Brain microvascular endothelial cell (primary cell): Measurements from ENCODE around the gene LST1.

ENCODE experiments used
- DNase-seq: peaks from one replicate; pipeline ENCODE4 v3.0.0-alpha.2; 2020
- H3K27ac ChIP-seq: fragments of 250-450 bp; sonication (Bioruptor Pico); 2 replicates; pipeline ENCODE4 v1.5.1; 2020; ENCODE audit warnings: mild to moderate bottlenecking, moderate library complexity
- H3K27me3 ChIP-seq: fragments of 250-450 bp; sonication (Bioruptor Pico); replicated peaks from 2 replicates; pipeline ENCODE4 v1.5.1; 2020; ENCODE audit warnings: mild to moderate bottlenecking
- H3K36me3 ChIP-seq: fragments of 250-450 bp; sonication (Bioruptor Pico); replicated peaks from 2 replicates; pipeline ENCODE4 v1.5.1; 2020; ENCODE audit warnings: mild to moderate bottlenecking
- H3K4me3 ChIP-seq: 2 replicates; pipeline ENCODE4 v1.5.1; 2011; ENCODE audit warnings: low read depth, mild to moderate bottlenecking, control low read depth, low read length, moderate library complexity
- CTCF ChIP-seq: IDR thresholded peaks from 2 replicates; pipeline ENCODE4 v1.5.1; 2011; ENCODE audit warnings: low read depth, mild to moderate bottlenecking, moderate library complexity, low read length, control low read depth, inconsistent platforms; ENCODE audit errors: missing control alignments
- in situ Hi-C: cut with HindIII; loops from 2 replicates; pipeline ENCODE4 v1.10.0; 2017; ENCODE audit warnings: low sequenced_read_pairs, low pct_ligation_motif_present

Gene LST1

GRCh38 chr6:31543639-31544038 is 42.4 kb upstream of the LST1 start:
- no peak for DNase-seq
- H3K4me3 ChIP-seq = no peak overlapping the region
- TF ChIP-seq CTCF = no peak

GRCh38 chr6:31544676-31545075 is 41.4 kb upstream of the LST1 start:
- no peak for TF ChIP-seq CTCF
- no peak for DNase-seq
- Histone ChIP-seq H3K27ac (no peak overlapping the region), H3K4me3 (no peak overlapping the region), H3K27me3 (no peaks in the 10 kb centered on the region), H3K36me3 (peaks cover 18% of the 10 kb centered on the region)
- in situ Hi-C loops = no loop called here

More at GRCh38 chr6:31543639-31544038, 42.4 kb upstream of the LST1 start:
- in situ Hi-C loops = no loop called here
- Histone ChIP-seq H3K27me3 (no peaks in the 10 kb centered on the region), H3K36me3 (peaks cover 25% of the 10 kb centered on the region), H3K27ac (no peak overlapping the region)

- no peak for DNase-seq
- Histone ChIP-seq H3K27me3 (no peaks in the 10 kb centered on the region), H3K4me3 (no peak overlapping the region), H3K36me3 (peaks cover 13% of the 10 kb centered on the region), H3K27ac (no peak overlapping the region)
- in situ Hi-C loops = no loop called here
- no peak for TF ChIP-seq CTCF
Observed at GRCh38 chr6:31545291-31545690, 40.8 kb upstream of the LST1 start.

GRCh38 chr6:31546339-31546957 is 39.6 kb upstream of the LST1 start, which contains the start of gene ATP6V1G2:
ATP6V1G2 (minus strand) TSS chr6:31546608; CDS start chr6:31546559, 49 bp downstream.
- Histone ChIP-seq H3K27me3 (no peaks in the 10 kb centered on the region), H3K36me3 (peaks cover 12% of the 10 kb centered on the region), H3K4me3 (peak within 1 kb of the TSS; percentile 57), H3K27ac (peak within 1 kb of the TSS; percentile 75)
- in situ Hi-C loops = no loop called here
- TF ChIP-seq CTCF = peak; percentile 100
- DNase-seq = peak; percentile 94

GRCh38 chr6:31546958-31547726 is 38.9 kb upstream of the LST1 start, which contains the start of gene NFKBIL1:
NFKBIL1 (plus strand) TSS chr6:31547608; CDS start chr6:31547695, 87 bp downstream.
- Histone ChIP-seq H3K27me3 (no peaks in the 10 kb centered on the region), H3K27ac (peak within 1 kb of the TSS; percentile 75), H3K4me3 (peak within 1 kb of the TSS; percentile 57), H3K36me3 (peaks cover 11% of the 10 kb centered on the region)
- in situ Hi-C loops = no loop called here
- TF ChIP-seq CTCF = no peak
- DNase-seq = peak; percentile 96
